Astrocyte of the spinal cord (primary cell): Measurements from ENCODE around the gene TGM3.

Experiments
- DNase-seq: peaks from one replicate; pipeline ENCODE4 v3.0.0; 2011; ENCODE audit warnings: low read depth, low spot score
- H3K4me3 ChIP-seq: 2 replicates; pipeline ENCODE4 v1.5.1; 2011; ENCODE audit warnings: low read depth, mild to moderate bottlenecking, low read length, moderate library complexity
- CTCF ChIP-seq: IDR thresholded peaks from 2 replicates; pipeline ENCODE4 v1.5.1; 2012; ENCODE audit warnings: low read depth, mild to moderate bottlenecking, low read length, inconsistent platforms
- in situ Hi-C: cut with HindIII; loops from 2 replicates; pipeline ENCODE4 v1.10.0; 2017; ENCODE audit warnings: low sequenced_read_pairs

Gene TGM3

GRCh38 chr20:2298116-2298515 is 2.3 kb downstream of the TGM3 start:
- in situ Hi-C loops, result no loop called here
- no peak overlapping the region for H3K4me3 ChIP-seq
- DNase-seq, result no peak
- TF ChIP-seq CTCF, result no peak

GRCh38 chr20:2298701-2299100 is 2.9 kb downstream of the TGM3 start:
- in situ Hi-C loops, result no loop called here
- no peak overlapping the region for H3K4me3 ChIP-seq
- DNase-seq, result no peak
- no peak for TF ChIP-seq CTCF

GRCh38 chr20:2299301-2299700 is 3.5 kb downstream of the TGM3 start:
- no peak overlapping the region for H3K4me3 ChIP-seq
- TF ChIP-seq CTCF, result no peak
- DNase-seq, result no peak
- in situ Hi-C loops, result no loop called here

- H3K4me3 ChIP-seq, result no peak overlapping the region
- in situ Hi-C loops, result no loop called here
- no peak for DNase-seq
- TF ChIP-seq CTCF, result no peak
Measured at GRCh38 chr20:2300002-2300401, 4.2 kb downstream of the TGM3 start.

- no peak for DNase-seq
- no peak overlapping the region for H3K4me3 ChIP-seq
- no peak for TF ChIP-seq CTCF
- in situ Hi-C loops, result no loop called here
Measured at GRCh38 chr20:2300420-2300819, 4.6 kb downstream of the TGM3 start.

- DNase-seq, result no peak
- in situ Hi-C loops, result no loop called here
- no peak for TF ChIP-seq CTCF
- no peak overlapping the region for H3K4me3 ChIP-seq
Measured at GRCh38 chr20:2301164-2301622, 5.4 kb downstream of the TGM3 start.
